Subcutaneous preadipocyte (primary cell): ENCODE measurements around the gene HSF4. TPM values are rescaled to one million over a fixed set of nuclear protein-coding genes. Genes with fewer than 3 reads are reported as not detected.

ENCODE experiments used
- small RNA-seq: library from RNA; depleted of rRNA; stranded (forward); fragments of <200 nt; gene quantifications from one replicate; pipeline ENCODE3, GENCODE V24; 2012
- total RNA-seq: library from RNA; depleted of rRNA; stranded (reverse); fragments of >200 nt; gene quantifications from 2 replicates; pipeline ENCODE4 v1.2.3, GENCODE V29; 2012

Gene HSF4, protein sequence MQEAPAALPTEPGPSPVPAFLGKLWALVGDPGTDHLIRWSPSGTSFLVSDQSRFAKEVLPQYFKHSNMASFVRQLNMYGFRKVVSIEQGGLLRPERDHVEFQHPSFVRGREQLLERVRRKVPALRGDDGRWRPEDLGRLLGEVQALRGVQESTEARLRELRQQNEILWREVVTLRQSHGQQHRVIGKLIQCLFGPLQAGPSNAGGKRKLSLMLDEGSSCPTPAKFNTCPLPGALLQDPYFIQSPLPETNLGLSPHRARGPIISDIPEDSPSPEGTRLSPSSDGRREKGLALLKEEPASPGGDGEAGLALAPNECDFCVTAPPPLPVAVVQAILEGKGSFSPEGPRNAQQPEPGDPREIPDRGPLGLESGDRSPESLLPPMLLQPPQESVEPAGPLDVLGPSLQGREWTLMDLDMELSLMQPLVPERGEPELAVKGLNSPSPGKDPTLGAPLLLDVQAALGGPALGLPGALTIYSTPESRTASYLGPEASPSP
- 2.7 and 6.2 TPM in 2 replicates for total RNA-seq

DNA sequence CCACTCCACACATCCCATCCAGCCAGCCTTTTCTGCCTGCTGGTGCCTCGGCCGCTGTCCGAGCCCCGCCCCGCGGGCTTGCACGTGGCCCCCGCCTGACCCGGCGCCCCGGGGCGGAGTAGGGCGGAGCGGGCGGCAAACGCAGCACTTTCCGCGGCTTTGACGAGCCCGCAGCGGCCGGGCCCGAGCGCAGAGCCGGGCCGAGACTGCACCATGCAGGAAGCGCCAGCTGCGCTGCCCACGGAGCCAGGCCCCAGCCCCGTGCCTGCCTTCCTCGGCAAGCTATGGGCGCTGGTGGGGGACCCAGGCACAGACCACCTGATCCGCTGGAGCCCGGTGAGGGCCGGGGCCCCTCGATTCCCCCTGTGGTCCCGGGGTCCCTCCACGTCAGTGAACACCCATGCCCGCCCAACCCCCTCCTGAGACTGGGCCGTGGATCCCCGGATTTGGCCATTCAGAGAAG lies at the start of gene HSF4:
TSS of gene HSF4 (plus strand) at position 147 of the 463 bp plus-strand sequence. CDS start at position 214, 67 bp downstream.

DNA sequence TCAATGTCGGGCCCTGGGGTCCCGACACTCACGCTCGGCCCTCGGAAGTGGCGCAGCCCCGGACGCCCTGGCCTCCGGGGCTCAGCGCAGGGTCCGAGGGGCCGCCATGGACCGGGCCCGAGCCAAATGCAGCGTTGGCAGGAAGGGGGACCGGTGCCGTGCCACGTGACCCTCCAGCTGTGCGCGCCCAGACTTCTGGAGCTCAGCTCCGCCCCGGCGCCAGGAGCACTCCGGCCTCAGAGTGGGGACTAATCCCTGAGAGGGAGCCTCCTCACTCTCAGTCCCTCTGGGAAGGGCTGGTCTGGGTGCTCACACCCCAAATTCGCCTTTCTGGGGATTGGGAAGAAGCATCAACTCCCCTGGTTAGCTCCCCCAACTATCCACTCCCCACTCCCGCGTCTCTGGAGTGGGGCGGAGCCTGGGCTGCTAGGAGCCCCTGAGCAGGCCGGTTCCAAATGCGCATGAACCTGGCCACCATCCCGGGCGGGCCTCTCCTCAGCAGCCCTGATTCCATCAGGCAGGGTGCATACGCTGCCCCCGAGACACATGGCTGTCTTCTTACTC lies 13.6 kb upstream of the HSF4 start, which contains the start of gene B3GNT9:
TSS of gene B3GNT9 (minus strand) at position 166 of the 564 bp plus-strand sequence. CDS start 513 bp downstream, outside the sequence.

DNA sequence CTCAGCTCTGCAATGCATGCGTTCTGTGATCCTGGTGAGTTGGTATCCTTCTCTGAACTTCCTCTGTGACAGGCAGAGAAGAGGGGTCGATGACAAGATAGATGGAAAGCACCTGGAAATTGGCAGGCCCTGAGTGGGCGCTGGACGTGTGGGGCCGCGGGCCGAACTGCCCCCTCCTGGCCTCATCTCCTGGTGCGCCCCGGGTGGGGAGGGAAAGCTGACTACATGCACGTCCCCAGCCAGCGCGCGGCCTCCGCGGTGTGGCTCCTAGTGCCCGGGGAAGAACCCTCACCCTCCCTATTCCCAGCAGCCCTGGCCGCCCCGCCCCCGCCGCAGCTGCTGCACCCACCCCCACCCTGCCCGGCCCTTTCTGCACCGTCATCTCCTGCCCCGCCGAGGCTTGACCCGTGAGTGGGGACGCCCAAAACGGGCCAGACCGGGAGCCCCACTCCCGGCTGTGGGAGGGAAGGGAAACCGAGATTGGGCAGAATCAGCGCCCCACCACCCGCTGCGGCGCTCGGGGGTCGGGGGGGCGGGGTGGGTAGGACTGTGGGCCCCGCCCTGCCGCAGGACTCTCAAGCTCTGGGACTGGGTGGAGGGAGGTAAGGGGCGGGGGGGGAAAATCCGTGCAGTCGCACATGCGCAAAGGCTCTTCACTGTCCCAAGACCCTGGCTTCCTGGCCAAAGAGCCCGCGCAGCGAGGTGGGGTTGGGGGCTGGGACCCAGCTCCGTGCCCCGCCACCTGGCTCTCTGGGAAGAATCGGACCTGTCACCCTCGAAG lies 5.8 kb downstream of the HSF4 start, which contains the start of gene NOL3:
TSS of gene NOL3 (plus strand) at position 371 of the 781 bp plus-strand sequence.

DNA sequence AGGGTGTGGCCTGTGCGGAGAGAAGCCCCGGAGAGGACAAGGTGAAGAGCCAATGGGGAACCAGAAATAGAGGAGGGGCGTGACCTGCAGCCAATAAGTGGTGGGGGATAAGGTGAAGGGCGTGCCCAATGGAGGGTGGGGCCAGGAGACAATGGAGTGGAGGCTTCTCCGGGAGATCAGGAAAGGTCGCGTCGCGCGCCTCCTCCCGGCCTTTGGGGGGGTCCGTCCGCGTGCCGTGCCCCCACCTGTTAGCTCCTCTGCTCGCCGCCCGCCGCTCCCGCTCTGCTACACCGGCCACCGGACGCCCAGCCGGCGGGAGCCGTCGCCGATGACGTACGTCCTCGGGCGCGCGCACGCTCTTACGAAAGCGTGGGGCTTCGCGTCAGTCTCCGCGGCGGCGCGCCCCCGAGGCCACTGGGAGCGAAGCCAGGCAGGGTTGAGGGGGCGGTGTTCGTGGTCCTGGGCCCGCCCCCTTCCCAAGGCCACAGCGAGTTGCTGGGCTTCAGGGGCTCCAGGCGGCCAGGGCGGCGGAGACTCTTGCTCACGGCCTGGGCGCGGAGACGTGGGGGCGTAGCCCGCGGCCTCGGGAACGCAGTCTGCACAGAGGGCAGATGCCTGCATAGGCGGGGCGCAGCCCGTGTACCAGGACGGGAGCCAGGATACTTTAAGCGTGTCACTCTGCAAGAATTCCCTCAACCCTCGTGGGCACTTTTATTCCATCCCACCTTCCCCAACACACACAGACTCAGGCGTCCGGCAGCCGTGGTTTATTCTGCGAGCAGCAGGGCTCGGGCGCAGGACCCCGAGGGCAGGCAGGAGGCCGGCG lies 19.3 kb downstream of the HSF4 start, which contains the start of gene MATCAP1:
TSS of gene MATCAP1 (minus strand) at position 337 of the 826 bp plus-strand sequence. CDS start 3,353 bp downstream, outside the sequence.

GRCh38 chr16:67190041-67190440 lies 25.5 kb downstream of the HSF4 start, which contains the start of gene EXOC3L1:
Gene EXOC3L1, minus strand, starts transcription at chr16:67190136. Its CDS starts 460 bp downstream, at chr16:67189676.

DNA sequence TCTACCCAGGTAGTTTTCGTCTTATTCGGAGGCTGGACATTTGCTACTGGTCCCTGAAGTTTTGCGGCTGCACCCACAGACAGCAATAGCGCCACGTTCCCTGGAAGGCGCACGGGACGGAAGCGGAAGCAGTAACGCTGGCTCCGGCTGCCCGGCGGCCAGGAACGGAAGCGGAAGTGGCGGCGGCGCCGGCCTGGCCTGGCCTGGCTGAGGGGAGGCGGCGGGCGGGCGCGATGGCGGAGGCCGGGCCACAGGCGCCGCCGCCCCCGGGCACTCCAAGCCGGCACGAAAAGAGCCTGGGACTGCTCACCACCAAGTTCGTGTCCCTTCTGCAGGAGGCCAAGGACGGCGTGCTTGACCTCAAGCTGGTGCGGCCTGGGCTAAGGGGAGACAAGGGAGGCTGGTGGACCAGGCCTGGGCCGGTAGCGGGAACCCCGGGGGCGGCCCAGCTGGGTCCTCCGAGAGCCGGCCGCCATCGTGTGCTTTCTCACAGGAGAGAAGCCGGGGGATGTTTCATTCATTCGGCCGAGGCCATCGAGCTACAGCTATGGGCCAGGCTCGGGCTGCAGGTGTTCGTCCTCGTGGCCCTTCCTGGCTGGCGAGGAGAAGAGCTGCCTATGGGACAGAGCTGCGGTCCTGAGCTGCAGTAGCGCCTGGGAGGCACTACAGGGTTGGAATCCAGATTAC lies 27.6 kb downstream of the HSF4 start, which contains the start of gene E2F4:
TSS of gene E2F4 (plus strand) at position 161 of the 687 bp plus-strand sequence. CDS start at position 234, 73 bp downstream.

DNA sequence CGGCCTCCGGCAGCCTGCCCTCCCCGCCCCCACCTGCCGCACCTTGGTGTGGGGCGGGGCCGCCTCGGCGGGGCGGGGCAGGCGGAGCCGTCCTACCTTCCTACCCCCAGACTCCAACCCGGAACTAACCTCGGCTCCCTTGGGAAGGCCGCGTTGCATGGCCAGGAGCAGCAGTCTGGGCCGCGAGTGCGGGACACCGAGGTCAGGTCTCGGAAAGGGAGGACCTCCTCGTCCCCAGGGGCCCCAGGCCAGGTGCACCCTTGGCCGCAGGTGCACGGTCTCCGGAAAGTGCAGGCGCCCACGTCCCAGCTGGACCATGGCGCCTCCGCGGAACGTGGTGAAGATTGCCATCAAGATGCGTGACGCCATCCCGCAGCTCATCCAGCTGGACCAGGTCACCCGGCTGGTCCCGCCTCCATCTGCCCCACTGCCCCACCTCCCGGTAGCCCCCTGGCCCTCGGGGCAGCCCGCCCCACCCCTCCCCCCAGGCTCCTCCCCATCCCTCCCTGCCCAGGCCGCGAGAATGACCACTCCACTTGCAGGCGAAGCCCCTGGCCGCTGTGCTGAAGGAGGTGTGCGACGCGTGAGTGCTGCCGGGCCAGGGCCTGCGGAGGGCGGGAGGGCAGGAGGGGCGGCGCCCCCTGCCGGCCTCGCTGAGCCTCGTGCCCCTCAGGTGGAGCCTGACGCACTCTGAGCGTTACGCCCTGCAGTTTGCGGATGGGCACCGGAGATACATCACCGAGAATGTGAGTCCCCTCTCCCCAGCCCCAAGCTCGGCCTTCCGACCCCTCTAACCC lies 34.7 kb downstream of the HSF4 start, which contains the start of gene ELMO3:
TSS of gene ELMO3 (plus strand) at position 121 of the 797 bp plus-strand sequence. CDS start at position 317, 196 bp downstream.

Small RNA genes within 50 kb of the gene (small RNA-seq; reads per million reads assigned to genes)
- 1.4 reads per million, percentile 69 among the genes with 10 or more reads in this experiment for gene MIR328

Other genes starting within 250 kb of the HSF4 start
- not detected in 2 replicates for gene CDH16, start 245.9 kb upstream of the HSF4 start, total RNA-seq
- 0.98 and 1.5 TPM in 2 replicates for gene RRAD, start 239.2 kb upstream of the HSF4 start, total RNA-seq
- 92.9 and 125 TPM in 2 replicates for gene CIAO2B, start 230.3 kb upstream of the HSF4 start, total RNA-seq
- gene CES2, start 229.2 kb upstream of the HSF4 start, total RNA-seq, result 34.2 and 39.3 TPM in 2 replicates
- under 0.01 TPM in 2 replicates for gene CES3, start 203.5 kb upstream of the HSF4 start, total RNA-seq
- gene CES4A, start 176.2 kb upstream of the HSF4 start, total RNA-seq, result 1.1 and 1.4 TPM in 2 replicates
- gene CBFB, start 135.6 kb upstream of the HSF4 start, total RNA-seq, result 49.2 and 85.2 TPM in 2 replicates
- 11.4 and 14.9 TPM in 2 replicates for gene PHAF1, start 54.8 kb upstream of the HSF4 start, total RNA-seq
- gene B3GNT9, start 13.7 kb upstream of the HSF4 start, total RNA-seq, result 15.4 and 23.1 TPM in 2 replicates
- 12.1 and 14.7 TPM in 2 replicates for gene TRADD, start 4.8 kb upstream of the HSF4 start, total RNA-seq
- gene FBXL8, start 4.8 kb upstream of the HSF4 start, total RNA-seq, result 10.8 and 19.5 TPM in 2 replicates
- 5.9 and 7.3 TPM in 2 replicates for gene NOL3, start 5.8 kb downstream of the HSF4 start, total RNA-seq
- gene MATCAP1, start 19.2 kb downstream of the HSF4 start, total RNA-seq, result 12.9 and 17.8 TPM in 2 replicates
- not detected in 2 replicates for gene EXOC3L1, start 25.4 kb downstream of the HSF4 start, total RNA-seq
- gene E2F4, start 27.4 kb downstream of the HSF4 start, total RNA-seq, result 68.3 and 88.0 TPM in 2 replicates
- 0.37 and 0.59 TPM in 2 replicates for gene ELMO3, start 34.4 kb downstream of the HSF4 start, total RNA-seq
- gene TMEM208, start 62.4 kb downstream of the HSF4 start, total RNA-seq, result 17.8 and 25.4 TPM in 2 replicates
- 31.6 and 50.6 TPM in 2 replicates for gene FHOD1, start 82.7 kb downstream of the HSF4 start, total RNA-seq
- 1.1 and 2.5 TPM in 2 replicates for gene SLC9A5, start 84.2 kb downstream of the HSF4 start, total RNA-seq
- 63.2 and 69.0 TPM in 2 replicates for gene PLEKHG4, start 114.8 kb downstream of the HSF4 start, total RNA-seq
- gene KCTD19, start 162.0 kb downstream of the HSF4 start, total RNA-seq, result not detected in 2 replicates
- not detected in 2 replicates for gene LRRC36, start 162.1 kb downstream of the HSF4 start, total RNA-seq
- gene TPPP3, start 228.8 kb downstream of the HSF4 start, total RNA-seq, result 0.37 and 0.98 TPM in 2 replicates